ENCODE results near the gene POLE3.
"Not testable (repeated sequence)": the region's sequence is repeated elsewhere in the genome, so short reads cannot be mapped to it uniquely, and the experiment has no call there.

The POLE3 gene

GRCh38 chr9:113403646-113404045 is 6.8 kb downstream of the POLE3 start:
- no peak for DNase-seq (ENCODE audit: low read depth)

- peak; percentile 98 for DNase-seq (ENCODE audit: low read depth)
Observed at GRCh38 chr9:113401027-113401792, 9.3 kb downstream of the POLE3 start, which contains the start of gene ALAD. Gene ALAD (minus strand): TSS chr9:113401284. CDS start chr9:113393559, 7,725 bp downstream.

- DNase-seq (ENCODE audit: low read depth), result no peak
Observed at GRCh38 chr9:113399646-113400200, 10.8 kb downstream of the POLE3 start.

GRCh38 chr9:113398796-113399195 is 11.7 kb downstream of the POLE3 start:
- DNase-seq (ENCODE audit: low read depth), result no peak

- no peak for DNase-seq (ENCODE audit: low read depth)
Observed at GRCh38 chr9:113397203-113397631, 13.3 kb downstream of the POLE3 start.

- no peak for DNase-seq (ENCODE audit: low read depth)
Observed at GRCh38 chr9:113395000-113395861, 15.2 kb downstream of the POLE3 start.

GRCh38 chr9:113393281-113393680 is 17.2 kb downstream of the POLE3 start:
- no peak for DNase-seq (ENCODE audit: low read depth)

- DNase-seq (ENCODE audit: low read depth), result no peak
Observed at GRCh38 chr9:113391917-113392316, 18.6 kb downstream of the POLE3 start.

- DNase-seq (ENCODE audit: low read depth), result no peak
Observed at GRCh38 chr9:113390192-113390960, 20.1 kb downstream of the POLE3 start.

GRCh38 chr9:113389451-113389850 is 21.0 kb downstream of the POLE3 start:
- no peak for DNase-seq (ENCODE audit: low read depth)

- DNase-seq (ENCODE audit: low read depth), result no peak
Observed at GRCh38 chr9:113388833-113389232, 21.6 kb downstream of the POLE3 start.

- DNase-seq (ENCODE audit: low read depth), result no peak
Observed at GRCh38 chr9:113387560-113388230, 22.8 kb downstream of the POLE3 start.

GRCh38 chr9:113386571-113387393 is 23.7 kb downstream of the POLE3 start:
- DNase-seq (ENCODE audit: low read depth), result no peak

GRCh38 chr9:113381909-113382411 is 28.5 kb downstream of the POLE3 start:
- DNase-seq (ENCODE audit: low read depth), result no peak

GRCh38 chr9:113381441-113381840 is 29.0 kb downstream of the POLE3 start:
- DNase-seq (ENCODE audit: low read depth), result not testable (repeated sequence)

- DNase-seq (ENCODE audit: low read depth), result no peak
Observed at GRCh38 chr9:113380869-113381378, 29.6 kb downstream of the POLE3 start.

- DNase-seq (ENCODE audit: low read depth), result not testable (repeated sequence)
Observed at GRCh38 chr9:113379829-113380210, 30.7 kb downstream of the POLE3 start.

- not testable (repeated sequence) for DNase-seq (ENCODE audit: low read depth)
Observed at GRCh38 chr9:113379094-113379828, 31.2 kb downstream of the POLE3 start.
